ENCODE results near the gene MXI1.

DNA sequence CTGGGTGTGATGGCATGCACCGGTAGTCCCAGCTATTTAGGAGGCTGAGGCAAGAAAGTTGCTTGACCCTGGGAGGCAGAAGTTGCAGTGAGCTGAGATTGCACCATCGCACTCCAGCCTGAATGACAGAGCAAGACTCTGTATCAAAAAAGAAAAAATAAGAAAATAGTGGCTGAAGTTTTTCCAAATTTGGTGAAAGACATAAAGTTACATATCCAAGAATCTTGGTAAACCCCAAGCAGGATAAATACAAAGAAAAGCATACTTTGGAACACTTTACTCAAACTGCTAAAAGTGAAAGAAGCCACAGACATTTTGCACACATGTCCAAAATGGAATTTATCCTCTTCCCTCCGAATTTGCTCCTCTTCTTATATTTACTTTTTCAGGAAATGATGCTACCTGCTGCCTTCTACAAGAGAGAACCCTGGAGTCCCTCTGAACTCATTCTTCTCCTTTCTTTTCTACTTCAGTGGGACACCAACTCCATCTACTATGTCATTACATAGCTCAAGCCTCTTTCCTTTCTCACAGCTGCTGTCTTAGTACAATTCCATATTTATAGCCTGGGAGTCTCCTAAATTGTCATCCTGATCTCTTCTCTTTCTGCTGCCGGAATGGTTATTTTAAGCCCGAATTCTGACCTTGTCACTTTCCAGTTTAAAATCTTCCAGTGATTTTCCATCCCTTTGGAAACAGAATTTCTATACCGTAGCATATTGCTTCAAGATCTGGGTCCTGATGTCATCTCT, 114.6 kb downstream of the MXI1 start:
- TF ChIP-seq CTCF (IDR thresholded peaks at IDR 0.05) (no peak), REST (IDR thresholded peaks at IDR 0.05; ENCODE audit: insufficient read depth in 1 of 2, low read depth in 2 of 2, low read length in 1 of 2) (no peak), POLR2AphosphoS5 (IDR thresholded peaks at IDR 0.05; ENCODE audit: low read depth, low read length) (no peak), TCF7L2 (IDR thresholded peaks at IDR 0.05; ENCODE audit: low read depth, low read length) (no peak)
